ENCODE results near the gene TSPY9.
"Not testable (repeated sequence)": the region's sequence is repeated elsewhere in the genome, so short reads cannot be mapped to it uniquely, and the experiment has no call there.

The TSPY9 gene

GRCh38 chrY:9486967-9487366 lies at the start of gene TSPY9:
Gene TSPY9, plus strand, starts transcription at chrY:9487267. Its CDS starts 46 bp downstream, at chrY:9487313.
- H3K4me3 ChIP-seq (ENCODE audit: low read length in 2 of 2); H3K4me1 ChIP-seq (ENCODE audit: control insufficient read depth in 2 of 2, insufficient read depth in 2 of 2, low read length in 2 of 2); H3K9ac ChIP-seq (ENCODE audit: low read depth in 1 of 2, low read length in 2 of 2); H3K9me3 ChIP-seq (ENCODE audit: control insufficient read depth in 2 of 2, low read length in 2 of 2); H3K27me3 ChIP-seq (ENCODE audit: control insufficient read depth in 2 of 2, insufficient read depth in 2 of 2, low read length in 2 of 2); H3K36me3 ChIP-seq (ENCODE audit: control insufficient read depth in 2 of 2, insufficient read depth in 2 of 2, low read length in 2 of 2); H3K27ac ChIP-seq (ENCODE audit: low read depth in 2 of 2, low read length in 2 of 2): not testable (repeated sequence)

- not testable (repeated sequence) for H3K4me1 ChIP-seq (ENCODE audit: control insufficient read depth in 2 of 2, insufficient read depth in 2 of 2, low read length in 2 of 2); H3K4me3 ChIP-seq (ENCODE audit: low read length in 2 of 2); H3K9me3 ChIP-seq (ENCODE audit: control insufficient read depth in 2 of 2, low read length in 2 of 2); H3K36me3 ChIP-seq (ENCODE audit: control insufficient read depth in 2 of 2, insufficient read depth in 2 of 2, low read length in 2 of 2); H3K27me3 ChIP-seq (ENCODE audit: control insufficient read depth in 2 of 2, insufficient read depth in 2 of 2, low read length in 2 of 2); H3K9ac ChIP-seq (ENCODE audit: low read depth in 1 of 2, low read length in 2 of 2); H3K27ac ChIP-seq (ENCODE audit: low read depth in 2 of 2, low read length in 2 of 2)
These were observed 20.4 kb upstream of the TSPY9 start, which contains the start of gene TSPY1 for GRCh38 chrY:9466655-9467054. Gene TSPY1, plus strand, starts transcription at chrY:9466955. Its CDS starts 46 bp downstream, at chrY:9467001.

- not testable (repeated sequence) for H3K9me3 ChIP-seq (ENCODE audit: control insufficient read depth in 2 of 2, low read length in 2 of 2); H3K36me3 ChIP-seq (ENCODE audit: control insufficient read depth in 2 of 2, insufficient read depth in 2 of 2, low read length in 2 of 2); H3K27me3 ChIP-seq (ENCODE audit: control insufficient read depth in 2 of 2, insufficient read depth in 2 of 2, low read length in 2 of 2); H3K4me1 ChIP-seq (ENCODE audit: control insufficient read depth in 2 of 2, insufficient read depth in 2 of 2, low read length in 2 of 2); H3K4me3 ChIP-seq (ENCODE audit: low read length in 2 of 2); H3K9ac ChIP-seq (ENCODE audit: low read depth in 1 of 2, low read length in 2 of 2); H3K27ac ChIP-seq (ENCODE audit: low read depth in 2 of 2, low read length in 2 of 2)
These were observed 17.3 kb downstream of the TSPY9 start for GRCh38 chrY:9504396-9504795.

- H3K9me3 ChIP-seq (ENCODE audit: control insufficient read depth in 2 of 2, low read length in 2 of 2); H3K36me3 ChIP-seq (ENCODE audit: control insufficient read depth in 2 of 2, insufficient read depth in 2 of 2, low read length in 2 of 2); H3K27me3 ChIP-seq (ENCODE audit: control insufficient read depth in 2 of 2, insufficient read depth in 2 of 2, low read length in 2 of 2); H3K4me1 ChIP-seq (ENCODE audit: control insufficient read depth in 2 of 2, insufficient read depth in 2 of 2, low read length in 2 of 2); H3K27ac ChIP-seq (ENCODE audit: low read depth in 2 of 2, low read length in 2 of 2); H3K4me3 ChIP-seq (ENCODE audit: low read length in 2 of 2); H3K9ac ChIP-seq (ENCODE audit: low read depth in 1 of 2, low read length in 2 of 2): not testable (repeated sequence)
These were observed 29.2 kb downstream of the TSPY9 start for GRCh38 chrY:9516287-9516686.

GRCh38 chrY:9527580-9527979 lies 40.5 kb downstream of the TSPY9 start, which contains the start of gene TSPY10:
Gene TSPY10, plus strand, starts transcription at chrY:9527880. Its CDS starts 46 bp downstream, at chrY:9527926.
- not testable (repeated sequence) for H3K9me3 ChIP-seq (ENCODE audit: control insufficient read depth in 2 of 2, low read length in 2 of 2); H3K9ac ChIP-seq (ENCODE audit: low read depth in 1 of 2, low read length in 2 of 2); H3K4me1 ChIP-seq (ENCODE audit: control insufficient read depth in 2 of 2, insufficient read depth in 2 of 2, low read length in 2 of 2); H3K36me3 ChIP-seq (ENCODE audit: control insufficient read depth in 2 of 2, insufficient read depth in 2 of 2, low read length in 2 of 2); H3K4me3 ChIP-seq (ENCODE audit: low read length in 2 of 2); H3K27me3 ChIP-seq (ENCODE audit: control insufficient read depth in 2 of 2, insufficient read depth in 2 of 2, low read length in 2 of 2); H3K27ac ChIP-seq (ENCODE audit: low read depth in 2 of 2, low read length in 2 of 2)
